ENCODE measurements around the gene MCUB. TPM values are rescaled to one million over a fixed set of nuclear protein-coding genes. Genes with fewer than 3 reads are reported as not detected.
A peak's percentile ranks its signal among the peaks of the same experiment; 100 is the strongest.
"Not testable (repeated sequence)": the region's sequence is repeated elsewhere in the genome, so short reads cannot be mapped to it uniquely, and the experiment has no call there.

Gene MCUB
- 9.0 TPM for total RNA-seq

DNA sequence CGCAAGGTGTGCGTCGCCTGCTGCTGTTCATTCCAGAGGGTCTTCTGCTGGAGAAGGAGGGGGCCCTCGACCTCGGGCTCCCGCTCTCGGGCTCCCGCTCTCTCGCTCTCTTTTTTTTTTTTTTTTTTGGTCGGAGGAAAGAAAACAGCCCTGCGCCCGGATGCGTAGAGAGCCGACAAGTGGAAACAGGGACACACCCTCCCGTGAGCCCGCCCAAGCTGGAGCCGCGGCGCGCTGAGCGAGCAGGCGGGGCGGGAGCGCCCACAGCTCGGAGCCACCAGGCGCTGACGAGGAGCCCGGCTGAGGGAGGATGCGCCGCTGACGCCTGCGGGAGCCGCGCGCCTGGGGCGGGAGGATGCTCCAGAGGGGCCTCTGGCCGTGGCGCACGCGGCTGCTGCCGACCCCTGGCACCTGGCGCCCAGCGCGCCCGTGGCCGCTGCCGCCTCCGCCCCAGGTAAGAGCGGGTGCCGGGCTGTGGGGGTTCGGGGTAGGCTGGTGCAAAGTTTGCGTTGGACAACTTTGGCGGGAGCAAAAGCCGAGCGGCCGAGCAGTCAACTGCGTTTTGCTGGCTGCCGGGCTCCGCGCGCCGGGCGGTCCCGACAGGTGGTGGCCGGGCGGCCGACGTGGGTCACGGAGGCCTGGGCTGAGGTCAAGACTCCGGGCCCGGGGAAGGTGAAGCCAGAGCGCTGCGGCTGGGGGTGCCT, at the start of gene MCUB:
MCUB (plus strand) TSS at position 264 of the 704 bp plus-strand sequence; CDS start at position 356, 92 bp downstream.
- DNase-seq (ENCODE audit: low spot score), result peak; percentile 83

GRCh38 chr4:109510687-109511086, 49.4 kb upstream of the MCUB start:
- DNase-seq (ENCODE audit: low spot score), result no peak

GRCh38 chr4:109511414-109511813, 48.6 kb upstream of the MCUB start:
- no peak for DNase-seq (ENCODE audit: low spot score)

DNA sequence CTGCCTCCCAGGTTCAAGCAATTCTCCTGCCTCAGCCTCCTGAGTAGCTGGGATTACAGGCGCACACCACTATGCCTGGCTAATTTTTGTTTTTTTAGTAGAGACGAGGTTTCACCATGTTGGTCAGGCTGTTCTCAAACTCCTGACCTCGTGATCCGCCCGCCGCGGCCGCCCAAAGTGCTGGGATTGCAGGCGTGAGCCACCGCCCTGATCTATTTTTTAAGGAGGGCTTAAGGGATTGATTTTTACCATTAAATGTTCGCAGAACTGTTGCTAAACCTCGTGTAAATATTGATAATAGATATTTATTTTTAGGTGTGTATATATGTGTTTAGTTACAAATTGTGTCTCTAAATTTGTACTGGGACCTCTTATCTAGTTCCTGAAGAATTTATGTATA, 46.7 kb upstream of the MCUB start:
- not testable (repeated sequence) for DNase-seq (ENCODE audit: low spot score)

GRCh38 chr4:109532182-109532581, 27.9 kb upstream of the MCUB start:
- no peak for DNase-seq (ENCODE audit: low spot score)

GRCh38 chr4:109545401-109545800, 14.6 kb upstream of the MCUB start:
- DNase-seq (ENCODE audit: low spot score), result no peak

DNA sequence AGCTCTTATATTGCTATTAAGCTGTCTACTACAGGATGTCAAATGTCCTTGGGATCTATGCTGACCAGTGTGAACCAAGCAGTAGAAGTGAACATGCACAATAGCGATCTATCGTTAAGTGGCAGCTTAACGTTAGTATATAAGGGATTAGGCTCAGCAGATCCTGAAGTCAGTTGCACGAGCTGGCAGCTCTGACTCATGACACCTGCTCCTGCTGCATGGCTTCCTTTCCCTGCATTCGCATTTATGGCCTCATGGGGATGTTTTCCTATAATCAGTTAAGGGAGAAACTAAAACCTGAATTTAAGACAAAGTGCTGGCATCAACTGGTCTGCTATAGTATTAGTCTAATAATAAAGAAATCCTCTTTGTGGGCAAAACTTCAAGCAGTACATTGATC, 12.7 kb upstream of the MCUB start:
- no peak for DNase-seq (ENCODE audit: low spot score)

- DNase-seq (ENCODE audit: low spot score), result no peak
Observed at GRCh38 chr4:109548655-109549054, 11.4 kb upstream of the MCUB start.

DNA sequence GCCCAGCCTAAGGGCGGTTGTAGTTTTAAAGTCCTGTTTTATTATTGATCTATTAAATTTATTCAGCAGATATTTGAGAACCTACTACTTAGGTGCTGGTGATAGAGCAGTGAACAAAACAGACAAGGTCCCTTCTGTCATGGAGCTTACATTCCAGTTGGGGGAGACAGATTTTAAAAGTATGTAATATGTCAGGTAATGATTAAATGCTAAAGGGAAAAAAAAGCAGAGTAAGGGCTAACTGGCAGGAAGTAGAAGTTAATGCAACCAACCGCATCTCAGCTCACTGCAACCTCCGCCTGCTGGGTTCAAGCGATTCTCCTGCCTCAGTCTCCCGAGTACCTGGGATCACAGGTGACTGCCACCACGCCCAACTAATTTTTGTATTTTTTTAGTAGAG, 7.8 kb upstream of the MCUB start:
- no peak for DNase-seq (ENCODE audit: low spot score)

- DNase-seq (ENCODE audit: low spot score), result no peak
Observed at GRCh38 chr4:109553130-109553529, 6.9 kb upstream of the MCUB start.

DNA sequence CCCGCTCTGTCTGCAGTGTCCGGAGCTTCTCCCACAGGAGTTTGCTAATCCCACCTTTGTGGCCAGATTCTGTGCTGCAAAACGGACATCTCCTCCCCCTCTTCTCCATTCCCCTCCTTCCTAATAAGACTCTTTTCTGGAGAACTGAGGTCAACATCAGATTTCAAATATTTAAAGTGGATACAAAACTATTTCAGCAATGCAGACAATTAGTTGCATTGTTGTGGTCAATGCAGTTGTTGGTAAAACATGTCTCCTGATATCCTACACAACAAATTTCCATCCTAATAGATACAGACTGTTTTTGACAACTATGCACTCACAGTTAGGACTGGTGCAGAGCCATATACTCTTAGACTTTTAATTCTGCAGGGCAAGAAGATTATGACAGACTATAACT, 5.1 kb upstream of the MCUB start:
- DNase-seq (ENCODE audit: low spot score), result no peak

DNA sequence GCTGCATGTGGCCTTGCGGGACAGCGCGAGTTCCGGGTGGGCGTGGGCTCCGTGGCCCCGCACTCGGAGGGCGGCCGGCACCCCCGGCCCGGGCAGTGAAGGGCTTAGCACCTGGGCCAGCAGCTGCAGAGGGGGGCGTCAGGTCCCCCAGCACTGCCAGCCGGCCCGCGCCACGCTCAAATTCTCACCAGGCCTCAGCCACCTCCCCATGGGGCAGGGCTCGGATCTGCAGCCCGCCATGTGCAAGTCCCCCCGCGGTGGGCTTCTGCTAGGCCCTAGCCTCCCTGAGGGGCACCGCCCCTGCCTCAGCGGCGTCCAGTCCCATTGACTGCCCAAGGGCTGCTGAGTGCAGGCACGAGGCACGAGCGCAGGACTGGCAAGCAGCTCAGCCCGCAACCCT, 2.6 kb upstream of the MCUB start:
- no peak for DNase-seq (ENCODE audit: low spot score)

GRCh38 chr4:109558095-109558494, 2.0 kb upstream of the MCUB start:
- not testable (repeated sequence) for DNase-seq (ENCODE audit: low spot score)

DNA sequence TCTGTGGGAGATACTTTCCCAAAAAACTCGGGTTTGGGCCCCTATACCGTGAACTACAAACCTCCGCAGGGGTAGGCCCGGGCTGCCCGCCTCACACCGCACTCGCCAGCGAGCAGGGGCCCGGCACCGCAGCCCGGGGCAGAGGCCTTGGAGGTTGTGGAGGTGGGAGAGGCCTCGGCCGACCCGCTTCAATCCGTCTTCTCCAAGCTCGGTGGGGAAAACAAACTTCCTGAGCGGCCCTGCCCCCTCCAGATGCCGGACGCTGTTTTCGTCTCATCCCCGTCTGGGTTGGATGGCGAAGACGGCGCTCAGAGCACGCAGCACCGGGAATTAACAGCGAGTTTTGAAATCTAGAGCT, 442 bp upstream of the MCUB start:
- peak; percentile 47 for DNase-seq (ENCODE audit: low spot score)

DNA sequence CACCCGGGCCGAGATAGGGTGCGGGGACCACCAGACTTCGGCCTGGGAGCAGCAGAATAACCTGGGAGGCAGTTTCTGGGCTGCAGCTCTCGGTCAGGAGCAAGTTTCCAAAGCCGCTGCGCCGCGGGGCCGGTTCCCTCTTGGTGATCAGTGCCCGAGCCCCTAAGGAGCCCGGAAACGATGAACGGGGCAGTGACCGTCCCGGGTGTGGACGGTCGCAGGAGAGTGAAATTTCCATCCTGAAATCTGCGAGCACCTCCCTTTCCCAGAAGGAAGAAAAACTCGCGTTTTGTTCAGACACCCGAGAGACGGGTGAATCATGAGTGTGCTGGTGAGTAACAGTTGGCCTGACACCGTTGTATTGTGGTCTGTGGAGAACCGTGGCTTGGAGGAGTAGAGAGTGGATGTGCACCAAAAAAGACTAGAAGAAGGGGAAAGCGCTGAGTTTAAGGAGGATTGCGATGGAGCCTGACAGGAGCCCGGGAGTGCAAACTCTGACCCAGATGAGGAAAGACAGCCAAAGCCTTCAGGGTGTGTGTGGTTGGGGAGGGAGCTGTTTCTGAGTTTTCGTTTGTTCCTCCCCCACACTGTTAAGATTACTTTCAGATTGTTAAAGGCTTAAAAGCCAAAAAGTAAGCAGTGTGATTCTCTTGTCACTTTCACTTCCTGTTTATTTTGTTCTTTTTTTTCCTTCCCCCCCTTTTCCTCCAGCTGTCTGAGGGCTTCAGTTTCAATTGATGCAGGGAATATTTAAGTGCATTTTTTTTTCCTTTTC, 828 bp downstream of the MCUB start:
- no peak for DNase-seq (ENCODE audit: low spot score)

- no peak for DNase-seq (ENCODE audit: low spot score)
Observed at GRCh38 chr4:109562457-109563239, 2.6 kb downstream of the MCUB start.

DNA sequence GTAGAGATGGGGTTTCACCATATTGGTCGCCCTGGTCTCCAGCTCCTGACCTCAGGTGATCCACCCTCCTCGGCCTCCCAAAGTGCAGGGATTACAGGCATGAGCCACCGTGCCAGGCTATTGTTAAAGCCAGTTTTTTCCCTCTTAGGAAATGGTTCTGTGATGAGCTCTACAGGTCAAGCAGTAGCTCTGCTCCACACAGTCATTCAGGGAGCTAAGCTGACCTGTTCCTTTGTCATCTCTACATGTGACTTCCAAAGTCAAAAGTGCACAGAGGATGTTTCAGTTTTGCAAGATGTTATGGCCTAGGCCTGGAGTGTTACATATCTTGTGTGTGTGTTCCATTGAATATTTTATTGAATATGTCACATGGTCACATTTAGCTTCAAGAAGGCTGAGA, 11.4 kb downstream of the MCUB start:
- DNase-seq (ENCODE audit: low spot score), result no peak

GRCh38 chr4:109572154-109572553, 12.1 kb downstream of the MCUB start:
- no peak for DNase-seq (ENCODE audit: low spot score)

- DNase-seq (ENCODE audit: low spot score), result no peak
Observed at GRCh38 chr4:109574443-109574850, 14.4 kb downstream of the MCUB start.

DNA sequence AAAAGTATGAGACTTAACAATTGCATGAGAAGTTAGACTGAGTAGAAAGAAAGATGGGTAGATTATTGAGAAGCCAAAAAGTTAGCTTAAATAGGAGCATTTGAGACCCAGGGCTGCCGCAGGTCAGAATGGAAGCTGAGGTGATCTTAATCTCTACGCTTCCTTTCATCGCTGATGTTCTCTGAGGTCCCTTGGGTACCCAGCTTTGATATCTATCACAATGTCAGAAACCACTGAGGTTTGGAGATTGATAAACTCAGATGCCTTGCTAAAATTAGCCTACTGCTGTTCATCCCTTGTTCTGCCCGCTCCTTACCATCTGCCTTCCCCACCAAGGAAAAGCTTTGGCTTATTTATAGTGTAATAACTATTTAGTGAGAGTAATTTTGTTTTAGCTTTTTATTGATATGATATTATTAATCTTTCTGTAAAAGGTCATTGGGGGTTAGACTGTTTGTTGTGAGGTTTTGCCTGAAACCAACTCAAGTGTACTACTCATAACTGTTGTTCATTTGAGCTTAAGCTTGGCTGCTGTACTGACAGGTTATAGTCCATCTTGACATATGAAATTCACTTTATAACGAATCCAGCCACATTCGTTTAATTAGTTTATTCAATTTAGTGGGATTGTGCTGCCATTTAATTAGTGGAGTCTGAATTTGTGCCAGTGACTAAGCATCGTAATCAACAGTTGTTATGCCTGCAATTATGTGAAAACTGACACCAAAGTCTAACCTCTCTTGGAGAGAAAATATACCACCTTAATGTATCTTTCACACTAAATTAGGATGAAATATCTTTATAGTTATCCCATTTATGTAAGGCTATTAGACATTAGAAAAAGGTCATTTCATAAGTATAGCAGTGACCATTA, 15.1 kb downstream of the MCUB start:
- DNase-seq (ENCODE audit: low spot score), result no peak

DNA sequence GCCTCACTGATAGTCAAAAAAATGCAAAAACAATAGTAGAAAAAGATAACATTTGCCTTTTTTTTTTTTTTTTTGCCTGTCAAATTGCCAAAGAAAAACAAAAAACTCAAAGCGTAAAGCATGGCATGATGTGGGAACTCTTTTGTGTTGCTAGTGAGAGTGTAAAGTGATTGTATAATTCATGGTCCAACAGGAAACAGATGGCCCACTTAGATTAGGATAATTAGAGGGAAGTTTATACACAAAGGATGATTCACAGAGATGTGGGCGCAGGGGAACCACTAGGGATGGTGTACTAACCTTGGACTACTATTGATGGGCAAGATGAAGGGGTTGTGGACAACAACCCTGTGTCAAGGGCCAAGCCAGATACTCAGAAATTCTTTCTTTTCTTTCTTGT, 16.4 kb downstream of the MCUB start:
- DNase-seq (ENCODE audit: low spot score), result no peak

DNA sequence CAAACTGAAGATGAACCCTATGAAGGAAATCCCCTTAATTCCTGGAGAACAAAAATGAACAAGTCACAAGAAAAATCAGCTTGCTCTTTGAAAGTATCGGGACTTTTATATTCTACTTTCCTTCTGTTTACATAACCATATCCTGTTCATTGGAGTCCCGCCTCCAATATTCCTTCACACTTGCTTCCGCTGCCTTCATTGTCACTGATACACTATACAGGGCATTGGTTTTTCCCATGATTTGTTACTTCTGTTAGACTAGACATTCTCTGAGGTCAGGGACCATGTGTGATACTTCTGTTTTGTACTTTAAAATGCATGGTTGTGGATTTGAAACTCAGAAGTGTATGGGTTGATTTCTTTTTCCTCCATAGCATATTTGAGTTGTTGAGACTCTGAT, 18.8 kb downstream of the MCUB start:
- no peak for DNase-seq (ENCODE audit: low spot score)
